NOMO-1 treated with dmso at 0.1 percent for 144 hours (cell line): Measurements from ENCODE around the gene SCUBE2.
A peak's percentile ranks its signal among the peaks of the same experiment; 100 is the strongest.

ENCODE experiments used
- DNase-seq: peaks from one replicate; lab custom pipeline; 2025; ENCODE audit not compliant: unreplicated experiment; lab: John Stamatoyannopoulos, UW

The SCUBE2 gene

GRCh38 chr11:9076046-9076445 lies 15.4 kb downstream of the SCUBE2 start:
- DNase-seq, result no peak

GRCh38 chr11:9075556-9075955 lies 15.8 kb downstream of the SCUBE2 start:
- DNase-seq, result no peak

- DNase-seq, result no peak
Measured at GRCh38 chr11:9074338-9075029, 16.9 kb downstream of the SCUBE2 start.

- DNase-seq, result no peak
Measured at GRCh38 chr11:9073466-9074225, 17.8 kb downstream of the SCUBE2 start.

GRCh38 chr11:9072626-9073176 lies 18.7 kb downstream of the SCUBE2 start:
- DNase-seq, result no peak

- no peak for DNase-seq
Measured at GRCh38 chr11:9071692-9072091, 19.7 kb downstream of the SCUBE2 start.

GRCh38 chr11:9070749-9071491 lies 20.5 kb downstream of the SCUBE2 start:
- no peak for DNase-seq

- DNase-seq, result no peak
Measured at GRCh38 chr11:9069862-9070470, 21.4 kb downstream of the SCUBE2 start.

GRCh38 chr11:9069256-9069655 lies 22.1 kb downstream of the SCUBE2 start:
- DNase-seq, result no peak

- DNase-seq, result no peak
Measured at GRCh38 chr11:9066433-9066925, 24.9 kb downstream of the SCUBE2 start.

GRCh38 chr11:9065607-9066432 lies 25.6 kb downstream of the SCUBE2 start:
- DNase-seq, result no peak

- no peak for DNase-seq
Measured at GRCh38 chr11:9061807-9062206, 29.6 kb downstream of the SCUBE2 start.

GRCh38 chr11:9060700-9061111 lies 30.7 kb downstream of the SCUBE2 start:
- peak; percentile 76 for DNase-seq

GRCh38 chr11:9059406-9059805 lies 32.0 kb downstream of the SCUBE2 start:
- no peak for DNase-seq

- DNase-seq, result no peak
Measured at GRCh38 chr11:9057888-9058287, 33.5 kb downstream of the SCUBE2 start.

GRCh38 chr11:9057007-9057406 lies 34.4 kb downstream of the SCUBE2 start:
- no peak for DNase-seq

GRCh38 chr11:9056467-9056866 lies 34.9 kb downstream of the SCUBE2 start:
- no peak for DNase-seq

- DNase-seq, result no peak
Measured at GRCh38 chr11:9053316-9054035, 37.9 kb downstream of the SCUBE2 start.

- DNase-seq, result no peak
Measured at GRCh38 chr11:9052316-9052715, 39.1 kb downstream of the SCUBE2 start.
